Fibroblast of mammary gland (primary cell): ENCODE data around the gene CCDC89.

Experiments
- DNase-seq: peaks from one replicate; pipeline ENCODE4 v3.0.0-alpha.2; 2010; ENCODE audit warnings: low read depth
- H3K4me3 ChIP-seq: 2 replicates; pipeline ENCODE4 v1.5.1; 2011; ENCODE audit warnings: low read depth, mild to moderate bottlenecking, low read length, moderate library complexity; ENCODE audit not compliant: control insufficient read depth
- TF ChIP-seq, protein P1 (sequence below): conservative IDR thresholded peaks from 2 replicates; pipeline ENCODE4 v1.5.1; 2011; ENCODE audit warnings: low read depth, low read length, inconsistent platforms; ENCODE audit not compliant: control insufficient read depth, insufficient read depth

The CCDC89 gene

DNA sequence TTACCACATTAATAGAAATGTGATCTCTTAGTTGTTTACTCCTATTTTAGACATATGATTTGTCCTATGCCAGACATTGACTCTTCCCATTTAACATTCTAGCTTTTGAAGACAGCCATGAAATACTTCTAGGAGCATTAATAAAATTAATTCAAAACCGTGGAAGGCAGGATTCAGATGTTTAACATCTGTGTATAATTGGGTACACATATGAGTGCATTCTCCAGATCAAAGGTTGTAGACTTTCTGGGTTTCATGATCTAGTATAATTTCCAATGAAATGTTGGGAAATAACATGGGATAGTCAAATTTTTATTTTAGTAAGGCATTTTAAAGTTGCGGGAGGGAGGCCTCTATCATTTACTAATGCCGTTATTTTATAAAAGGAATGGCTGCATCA is 35.2 kb upstream of the CCDC89 start:
- H3K4me3 ChIP-seq: no peak overlapping the region
- TF ChIP-seq, protein P1, sequence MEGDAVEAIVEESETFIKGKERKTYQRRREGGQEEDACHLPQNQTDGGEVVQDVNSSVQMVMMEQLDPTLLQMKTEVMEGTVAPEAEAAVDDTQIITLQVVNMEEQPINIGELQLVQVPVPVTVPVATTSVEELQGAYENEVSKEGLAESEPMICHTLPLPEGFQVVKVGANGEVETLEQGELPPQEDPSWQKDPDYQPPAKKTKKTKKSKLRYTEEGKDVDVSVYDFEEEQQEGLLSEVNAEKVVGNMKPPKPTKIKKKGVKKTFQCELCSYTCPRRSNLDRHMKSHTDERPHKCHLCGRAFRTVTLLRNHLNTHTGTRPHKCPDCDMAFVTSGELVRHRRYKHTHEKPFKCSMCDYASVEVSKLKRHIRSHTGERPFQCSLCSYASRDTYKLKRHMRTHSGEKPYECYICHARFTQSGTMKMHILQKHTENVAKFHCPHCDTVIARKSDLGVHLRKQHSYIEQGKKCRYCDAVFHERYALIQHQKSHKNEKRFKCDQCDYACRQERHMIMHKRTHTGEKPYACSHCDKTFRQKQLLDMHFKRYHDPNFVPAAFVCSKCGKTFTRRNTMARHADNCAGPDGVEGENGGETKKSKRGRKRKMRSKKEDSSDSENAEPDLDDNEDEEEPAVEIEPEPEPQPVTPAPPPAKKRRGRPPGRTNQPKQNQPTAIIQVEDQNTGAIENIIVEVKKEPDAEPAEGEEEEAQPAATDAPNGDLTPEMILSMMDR: no peak
- no peak for DNase-seq

DNA sequence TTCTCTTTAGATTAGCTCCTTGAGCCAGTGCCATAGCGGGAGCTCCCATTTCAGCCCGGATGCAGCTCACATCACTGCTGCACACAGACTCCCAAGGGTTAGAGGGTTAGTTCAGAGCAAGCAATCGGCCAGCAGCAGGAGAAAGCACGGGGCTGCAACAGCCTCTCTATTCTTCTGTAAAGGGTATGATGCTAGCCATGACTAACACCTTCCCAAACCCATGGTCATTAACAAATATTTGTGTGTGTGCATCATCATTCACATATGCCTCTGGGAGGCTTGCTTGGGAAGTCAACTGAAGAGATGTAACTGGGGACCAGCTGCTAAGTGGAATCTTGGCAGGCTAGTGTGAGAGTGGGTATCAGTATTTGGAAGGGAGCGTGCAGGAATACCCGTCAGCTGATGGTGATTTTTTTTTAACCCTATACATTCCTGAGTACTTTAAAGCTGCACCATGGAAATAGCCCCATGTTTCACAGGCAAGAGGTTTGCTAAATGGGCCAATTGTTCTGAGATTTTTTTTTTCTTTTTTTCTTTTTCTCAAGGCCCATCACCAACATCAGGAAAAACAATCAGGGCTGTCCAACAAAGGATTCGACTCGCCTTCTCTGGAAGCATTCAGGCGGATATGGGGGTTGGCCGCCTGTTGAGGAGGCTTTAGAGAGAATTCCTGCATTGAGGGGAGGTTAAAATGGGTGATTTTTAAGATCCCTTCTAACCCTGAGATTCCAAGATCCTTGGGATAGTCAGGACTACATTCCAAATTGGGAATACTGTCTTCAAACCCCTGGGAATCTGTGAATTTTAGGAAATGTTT is 33.2 kb upstream of the CCDC89 start:
- TF ChIP-seq, protein P1: no peak
- H3K4me3 ChIP-seq: peak overlapping the region; percentile 43
- DNase-seq: peak; percentile 99

DNA sequence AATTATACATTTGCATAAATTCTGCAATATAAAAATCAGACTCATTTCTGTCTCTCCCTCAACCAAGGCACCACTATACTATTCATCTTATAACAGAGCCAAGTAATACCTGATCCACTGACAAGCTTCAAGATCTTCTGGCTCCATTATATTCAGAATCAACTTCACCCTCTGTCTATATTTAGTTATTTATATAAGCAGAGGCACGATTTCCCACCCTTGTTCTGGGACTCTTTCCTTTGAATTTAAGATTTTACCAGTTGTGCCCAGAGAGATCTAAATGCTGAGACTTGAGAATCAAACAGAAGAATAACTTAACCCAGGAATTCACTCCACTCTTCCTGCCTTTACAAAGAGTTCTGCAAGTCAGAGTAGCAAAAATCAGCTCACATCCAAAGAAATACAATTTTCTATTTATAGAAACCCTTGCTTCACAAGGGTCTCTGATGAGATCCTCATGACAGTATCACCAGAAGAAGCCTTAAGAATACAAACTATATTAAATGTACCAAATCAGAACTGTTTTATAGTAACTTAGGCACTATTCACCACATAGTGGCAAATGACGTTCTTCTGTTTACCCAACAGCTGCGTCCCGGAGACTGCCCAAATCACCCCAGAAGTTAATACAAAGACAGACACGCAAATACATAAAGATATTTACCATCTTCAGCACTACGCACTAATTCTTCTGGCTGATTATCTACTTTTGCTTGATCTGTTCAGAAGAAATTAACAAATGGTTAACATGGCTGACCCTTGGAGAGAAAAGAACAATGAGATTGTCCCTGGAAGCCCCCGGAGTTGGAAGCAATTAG is 32.3 kb upstream of the CCDC89 start:
- DNase-seq: peak; percentile 8
- H3K4me3 ChIP-seq: peak overlapping the region; percentile 43
- TF ChIP-seq, protein P1: no peak

DNA sequence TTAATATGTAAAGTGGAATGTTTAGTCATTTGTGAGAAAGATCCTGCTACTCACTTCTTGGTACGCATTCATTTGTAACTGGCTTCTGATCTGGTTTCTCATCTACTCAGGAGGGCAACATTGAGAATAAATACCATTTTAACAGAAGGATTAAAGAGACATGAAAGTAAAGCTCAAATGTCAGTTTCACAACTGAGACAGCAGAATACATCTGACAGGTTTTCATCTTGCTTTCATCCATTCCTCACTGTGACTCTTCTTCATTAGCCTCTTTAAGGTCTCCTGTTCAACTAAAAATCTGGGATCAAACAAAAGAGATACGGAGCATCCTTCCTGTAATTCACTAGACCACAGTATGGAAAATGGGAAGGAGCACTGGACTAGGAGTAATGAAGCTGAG is 31.4 kb upstream of the CCDC89 start:
- TF ChIP-seq, protein P1: no peak
- DNase-seq: no peak
- no peak overlapping the region for H3K4me3 ChIP-seq

DNA sequence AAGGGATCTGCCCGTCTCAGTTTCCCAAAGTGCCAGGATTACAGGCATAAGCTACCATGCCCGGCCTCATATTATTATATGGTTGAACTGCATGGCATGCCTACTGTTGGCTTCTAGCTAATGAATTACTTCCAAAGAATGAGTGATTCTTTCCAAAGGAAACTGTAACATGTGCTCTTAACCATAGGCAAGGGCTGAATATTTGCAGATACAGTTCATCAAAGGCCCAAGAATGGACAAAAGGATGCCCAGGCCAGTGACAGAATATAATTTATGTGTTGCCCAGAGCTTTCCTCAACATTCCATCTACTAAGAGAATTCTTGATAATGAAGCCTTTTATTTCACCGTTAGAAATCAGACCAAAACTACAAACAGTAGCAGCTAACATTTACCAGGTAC is 27.0 kb upstream of the CCDC89 start:
- TF ChIP-seq, protein P1: no peak
- DNase-seq: no peak
- H3K4me3 ChIP-seq: no peak overlapping the region

DNA sequence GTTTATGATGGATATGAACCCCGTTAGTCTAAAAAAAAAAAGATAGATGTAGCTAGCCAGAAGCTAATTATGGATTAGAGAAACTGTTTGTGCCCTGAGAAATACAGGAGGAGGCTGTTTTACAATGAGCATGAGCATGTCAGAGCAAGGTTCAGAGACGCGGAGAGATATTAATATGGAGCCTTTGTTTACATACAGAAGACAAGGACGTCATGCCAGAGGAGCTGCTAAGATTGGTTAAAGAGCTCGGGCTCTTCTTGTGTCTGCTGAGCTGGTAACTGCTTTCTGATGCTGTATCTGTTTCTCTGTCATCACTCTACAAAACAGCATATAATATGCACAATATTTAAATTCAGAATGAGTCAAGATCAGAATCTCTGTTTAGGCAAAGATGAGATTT is 24.9 kb upstream of the CCDC89 start:
- TF ChIP-seq, protein P1: no peak
- no peak for DNase-seq
- no peak overlapping the region for H3K4me3 ChIP-seq
